ENCODE results near the gene DOCK4. TPM values are rescaled to one million over a fixed set of nuclear protein-coding genes. Genes with fewer than 3 reads are reported as not detected.

Gene DOCK4
- total RNA-seq, 1 experiment from 2014 or later = 20.4 TPM

DNA sequence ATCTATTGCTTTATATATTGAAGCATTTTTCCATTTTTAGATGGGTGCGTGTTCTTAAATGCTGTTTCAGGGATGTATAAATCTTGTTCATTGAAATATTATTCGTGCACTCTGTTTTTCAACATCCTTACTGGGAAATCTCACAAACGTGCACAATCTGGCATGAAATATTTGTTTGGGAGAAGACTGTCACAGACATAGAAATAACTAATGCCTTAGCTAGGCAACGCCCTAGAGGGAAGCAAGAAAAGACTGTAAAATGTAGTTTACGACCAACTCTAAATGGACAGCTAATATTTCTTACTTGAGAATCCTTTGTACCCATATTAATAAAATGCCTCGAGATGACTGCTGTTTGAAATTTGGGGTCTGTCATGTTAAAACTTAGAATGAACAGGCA lies 8.9 kb downstream of the DOCK4 start:
- ATAC-seq (no peak), DNase-seq (ENCODE audit: low spot score) (no peak)
- H3K36me3 Mint-ChIP-seq = no peaks in the 10 kb centered on the region
- ChIA-PET CTCF (interaction anchor here (1.0 kb wide), 1 partner anchor 9 kb away, joined by 3 read pairs; the partner anchor contains the start of genes DOCK4 and ZNF277), POLR2A (no interaction called here)
- no peak overlapping the region for H3K4me3 Mint-ChIP-seq
- TF ChIP-seq MYBL2 (CRISPR knock-in tag; IDR thresholded peaks at IDR 0.05) = no peak
- TF ChIP-seq, protein P1, sequence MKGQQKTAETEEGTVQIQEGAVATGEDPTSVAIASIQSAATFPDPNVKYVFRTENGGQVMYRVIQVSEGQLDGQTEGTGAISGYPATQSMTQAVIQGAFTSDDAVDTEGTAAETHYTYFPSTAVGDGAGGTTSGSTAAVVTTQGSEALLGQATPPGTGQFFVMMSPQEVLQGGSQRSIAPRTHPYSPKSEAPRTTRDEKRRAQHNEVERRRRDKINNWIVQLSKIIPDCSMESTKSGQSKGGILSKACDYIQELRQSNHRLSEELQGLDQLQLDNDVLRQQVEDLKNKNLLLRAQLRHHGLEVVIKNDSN (CRISPR knock-in tag; IDR thresholded peaks at IDR 0.05) = no peak
- TF ChIP-seq SP1 (CRISPR knock-in tag; conservative IDR thresholded peaks at IDR 0.05) = no peak
- TF ChIP-seq ZNF416 (CRISPR knock-in tag; IDR thresholded peaks at IDR 0.05) = no peak
- TF ChIP-seq, protein P2, sequence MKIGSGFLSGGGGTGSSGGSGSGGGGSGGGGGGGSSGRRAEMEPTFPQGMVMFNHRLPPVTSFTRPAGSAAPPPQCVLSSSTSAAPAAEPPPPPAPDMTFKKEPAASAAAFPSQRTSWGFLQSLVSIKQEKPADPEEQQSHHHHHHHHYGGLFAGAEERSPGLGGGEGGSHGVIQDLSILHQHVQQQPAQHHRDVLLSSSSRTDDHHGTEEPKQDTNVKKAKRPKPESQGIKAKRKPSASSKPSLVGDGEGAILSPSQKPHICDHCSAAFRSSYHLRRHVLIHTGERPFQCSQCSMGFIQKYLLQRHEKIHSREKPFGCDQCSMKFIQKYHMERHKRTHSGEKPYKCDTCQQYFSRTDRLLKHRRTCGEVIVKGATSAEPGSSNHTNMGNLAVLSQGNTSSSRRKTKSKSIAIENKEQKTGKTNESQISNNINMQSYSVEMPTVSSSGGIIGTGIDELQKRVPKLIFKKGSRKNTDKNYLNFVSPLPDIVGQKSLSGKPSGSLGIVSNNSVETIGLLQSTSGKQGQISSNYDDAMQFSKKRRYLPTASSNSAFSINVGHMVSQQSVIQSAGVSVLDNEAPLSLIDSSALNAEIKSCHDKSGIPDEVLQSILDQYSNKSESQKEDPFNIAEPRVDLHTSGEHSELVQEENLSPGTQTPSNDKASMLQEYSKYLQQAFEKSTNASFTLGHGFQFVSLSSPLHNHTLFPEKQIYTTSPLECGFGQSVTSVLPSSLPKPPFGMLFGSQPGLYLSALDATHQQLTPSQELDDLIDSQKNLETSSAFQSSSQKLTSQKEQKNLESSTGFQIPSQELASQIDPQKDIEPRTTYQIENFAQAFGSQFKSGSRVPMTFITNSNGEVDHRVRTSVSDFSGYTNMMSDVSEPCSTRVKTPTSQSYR (CRISPR knock-in tag; IDR thresholded peaks at IDR 0.05) = no peak
- TF ChIP-seq, protein P3, sequence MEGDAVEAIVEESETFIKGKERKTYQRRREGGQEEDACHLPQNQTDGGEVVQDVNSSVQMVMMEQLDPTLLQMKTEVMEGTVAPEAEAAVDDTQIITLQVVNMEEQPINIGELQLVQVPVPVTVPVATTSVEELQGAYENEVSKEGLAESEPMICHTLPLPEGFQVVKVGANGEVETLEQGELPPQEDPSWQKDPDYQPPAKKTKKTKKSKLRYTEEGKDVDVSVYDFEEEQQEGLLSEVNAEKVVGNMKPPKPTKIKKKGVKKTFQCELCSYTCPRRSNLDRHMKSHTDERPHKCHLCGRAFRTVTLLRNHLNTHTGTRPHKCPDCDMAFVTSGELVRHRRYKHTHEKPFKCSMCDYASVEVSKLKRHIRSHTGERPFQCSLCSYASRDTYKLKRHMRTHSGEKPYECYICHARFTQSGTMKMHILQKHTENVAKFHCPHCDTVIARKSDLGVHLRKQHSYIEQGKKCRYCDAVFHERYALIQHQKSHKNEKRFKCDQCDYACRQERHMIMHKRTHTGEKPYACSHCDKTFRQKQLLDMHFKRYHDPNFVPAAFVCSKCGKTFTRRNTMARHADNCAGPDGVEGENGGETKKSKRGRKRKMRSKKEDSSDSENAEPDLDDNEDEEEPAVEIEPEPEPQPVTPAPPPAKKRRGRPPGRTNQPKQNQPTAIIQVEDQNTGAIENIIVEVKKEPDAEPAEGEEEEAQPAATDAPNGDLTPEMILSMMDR (IDR thresholded peaks at IDR 0.05) = no peak
- no peak for TF ChIP-seq ZNF317 (CRISPR knock-in tag; IDR thresholded peaks at IDR 0.05; ENCODE audit: borderline replicate concordance, low read depth)
- TF ChIP-seq TEAD1 (CRISPR knock-in tag; IDR thresholded peaks at IDR 0.05) = no peak
- TF ChIP-seq NR1H2 (CRISPR knock-in tag; IDR thresholded peaks at IDR 0.05) = no peak
- TF ChIP-seq ZBTB21 (CRISPR knock-in tag; IDR thresholded peaks at IDR 0.05; ENCODE audit: borderline replicate concordance) = no peak
- TF ChIP-seq NFATC4 (CRISPR knock-in tag; IDR thresholded peaks at IDR 0.05) = no peak
- TF ChIP-seq, protein P4, sequence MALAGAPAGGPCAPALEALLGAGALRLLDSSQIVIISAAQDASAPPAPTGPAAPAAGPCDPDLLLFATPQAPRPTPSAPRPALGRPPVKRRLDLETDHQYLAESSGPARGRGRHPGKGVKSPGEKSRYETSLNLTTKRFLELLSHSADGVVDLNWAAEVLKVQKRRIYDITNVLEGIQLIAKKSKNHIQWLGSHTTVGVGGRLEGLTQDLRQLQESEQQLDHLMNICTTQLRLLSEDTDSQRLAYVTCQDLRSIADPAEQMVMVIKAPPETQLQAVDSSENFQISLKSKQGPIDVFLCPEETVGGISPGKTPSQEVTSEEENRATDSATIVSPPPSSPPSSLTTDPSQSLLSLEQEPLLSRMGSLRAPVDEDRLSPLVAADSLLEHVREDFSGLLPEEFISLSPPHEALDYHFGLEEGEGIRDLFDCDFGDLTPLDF (CRISPR knock-in tag; IDR thresholded peaks at IDR 0.05) = no peak
- no peak for TF ChIP-seq HMGA2 (CRISPR knock-in tag; IDR thresholded peaks at IDR 0.05)
- TF ChIP-seq GTF2I (CRISPR knock-in tag; conservative IDR thresholded peaks at IDR 0.05) = no peak
- no peak for TF ChIP-seq PRRX2 (CRISPR knock-in tag; IDR thresholded peaks at IDR 0.05)
- TF ChIP-seq JUN (CRISPR knock-in tag; IDR thresholded peaks at IDR 0.05) = no peak
- no peak for TF ChIP-seq SMAD4 (CRISPR knock-in tag; IDR thresholded peaks at IDR 0.05)
- no peak for TF ChIP-seq ZNF121 (CRISPR knock-in tag; IDR thresholded peaks at IDR 0.05)
- TF ChIP-seq SMAD3 (CRISPR knock-in tag; IDR thresholded peaks at IDR 0.05; ENCODE audit: borderline replicate concordance) = no peak
- TF ChIP-seq, protein P5, sequence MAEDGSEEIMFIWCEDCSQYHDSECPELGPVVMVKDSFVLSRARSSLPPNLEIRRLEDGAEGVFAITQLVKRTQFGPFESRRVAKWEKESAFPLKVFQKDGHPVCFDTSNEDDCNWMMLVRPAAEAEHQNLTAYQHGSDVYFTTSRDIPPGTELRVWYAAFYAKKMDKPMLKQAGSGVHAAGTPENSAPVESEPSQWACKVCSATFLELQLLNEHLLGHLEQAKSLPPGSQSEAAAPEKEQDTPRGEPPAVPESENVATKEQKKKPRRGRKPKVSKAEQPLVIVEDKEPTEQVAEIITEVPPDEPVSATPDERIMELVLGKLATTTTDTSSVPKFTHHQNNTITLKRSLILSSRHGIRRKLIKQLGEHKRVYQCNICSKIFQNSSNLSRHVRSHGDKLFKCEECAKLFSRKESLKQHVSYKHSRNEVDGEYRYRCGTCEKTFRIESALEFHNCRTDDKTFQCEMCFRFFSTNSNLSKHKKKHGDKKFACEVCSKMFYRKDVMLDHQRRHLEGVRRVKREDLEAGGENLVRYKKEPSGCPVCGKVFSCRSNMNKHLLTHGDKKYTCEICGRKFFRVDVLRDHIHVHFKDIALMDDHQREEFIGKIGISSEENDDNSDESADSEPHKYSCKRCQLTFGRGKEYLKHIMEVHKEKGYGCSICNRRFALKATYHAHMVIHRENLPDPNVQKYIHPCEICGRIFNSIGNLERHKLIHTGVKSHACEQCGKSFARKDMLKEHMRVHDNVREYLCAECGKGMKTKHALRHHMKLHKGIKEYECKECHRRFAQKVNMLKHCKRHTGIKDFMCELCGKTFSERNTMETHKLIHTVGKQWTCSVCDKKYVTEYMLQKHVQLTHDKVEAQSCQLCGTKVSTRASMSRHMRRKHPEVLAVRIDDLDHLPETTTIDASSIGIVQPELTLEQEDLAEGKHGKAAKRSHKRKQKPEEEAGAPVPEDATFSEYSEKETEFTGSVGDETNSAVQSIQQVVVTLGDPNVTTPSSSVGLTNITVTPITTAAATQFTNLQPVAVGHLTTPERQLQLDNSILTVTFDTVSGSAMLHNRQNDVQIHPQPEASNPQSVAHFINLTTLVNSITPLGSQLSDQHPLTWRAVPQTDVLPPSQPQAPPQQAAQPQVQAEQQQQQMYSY (CRISPR knock-in tag; IDR thresholded peaks at IDR 0.05) = no peak
- no peak overlapping the region for H3K27ac Mint-ChIP-seq
- peaks cover 25% of the 10 kb centered on the region for H3K4me1 Mint-ChIP-seq
- no peaks in the 10 kb centered on the region for H3K27me3 Mint-ChIP-seq (ENCODE audit: low read depth)
- peaks cover 7% of the 10 kb centered on the region for H3K9me3 Mint-ChIP-seq
